Measurements from ENCODE around the gene CCDC183.

Gene CCDC183

DNA sequence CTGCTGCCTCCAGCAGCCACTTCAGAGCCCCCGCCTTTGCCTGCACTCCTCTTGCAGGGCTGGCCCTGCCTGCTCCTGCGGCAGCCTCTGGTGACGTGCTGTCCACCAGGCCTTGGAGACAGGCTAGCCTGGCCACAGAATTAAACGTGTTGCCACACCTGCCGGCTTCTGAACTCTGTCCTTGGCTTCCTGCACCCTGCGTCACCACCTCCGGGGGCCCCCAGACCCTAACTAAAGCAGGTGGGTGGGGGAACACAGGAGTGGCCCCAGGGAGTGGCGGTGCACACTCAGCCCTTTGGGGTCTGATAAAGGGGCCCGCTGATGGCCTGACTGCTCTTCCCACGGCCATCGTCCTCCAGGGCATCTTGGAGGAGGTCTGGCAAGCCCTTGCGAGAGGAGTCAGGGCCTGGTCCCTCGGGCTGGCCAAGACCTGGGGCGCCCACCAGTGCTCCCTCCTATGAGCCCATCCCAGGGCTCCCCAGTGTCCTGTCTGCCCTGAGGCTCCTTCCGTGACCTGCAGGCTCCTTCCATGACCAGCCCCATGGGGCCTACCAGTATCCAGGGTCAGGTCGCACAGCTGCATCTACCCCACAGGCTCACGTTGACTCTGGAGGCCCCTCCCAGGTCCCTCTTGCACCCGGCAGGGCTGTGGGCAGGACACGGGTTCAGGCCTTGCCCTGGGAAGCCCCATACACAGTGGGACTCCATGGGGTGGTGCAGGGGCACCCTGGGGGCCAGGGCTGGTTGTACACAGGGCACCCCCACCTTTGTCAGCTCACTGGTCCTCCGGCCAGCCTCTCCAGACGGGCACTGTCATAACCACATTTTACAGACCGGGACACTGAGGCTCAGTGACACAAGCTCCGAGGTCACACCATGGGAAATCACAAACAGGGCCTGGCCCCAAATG, 55.0 kb downstream of the CCDC183 start:
- DNase-seq = peak in 1 of 5 donors; percentile 12

DNA sequence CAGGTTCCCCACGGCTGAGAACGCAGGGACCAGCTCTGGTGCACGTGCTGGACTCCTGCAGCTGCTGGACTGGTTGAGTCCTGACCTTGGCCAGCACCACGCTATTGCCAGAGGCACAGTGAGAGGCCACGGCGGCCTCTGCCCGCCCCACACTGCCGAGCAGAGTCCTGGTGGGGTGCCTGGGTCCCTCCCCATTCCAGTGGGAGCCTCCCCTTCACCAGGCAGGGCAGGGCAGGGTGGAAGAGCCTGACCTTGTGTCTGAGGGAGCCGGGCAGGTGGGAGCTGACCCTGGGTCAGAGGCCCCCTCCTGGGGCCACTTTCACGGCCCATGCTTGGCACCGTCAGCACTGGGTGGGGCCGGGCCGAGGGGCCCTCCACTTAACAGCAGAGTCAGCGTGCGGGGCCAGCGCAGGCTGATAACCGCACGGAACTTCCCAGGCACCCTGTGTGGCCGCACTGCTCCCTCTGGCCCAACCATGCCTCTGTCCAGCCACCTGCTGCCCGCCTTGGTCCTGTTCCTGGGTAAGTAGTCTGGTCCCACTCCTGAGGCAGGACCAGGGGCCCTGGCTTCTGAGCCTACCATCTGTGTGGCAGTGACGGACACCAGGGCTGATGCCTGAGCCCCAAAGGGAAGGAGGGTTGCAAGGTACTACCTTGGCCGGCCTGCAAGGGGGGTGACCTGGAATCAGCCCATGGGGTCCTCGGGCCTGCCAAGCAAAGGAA, 56.0 kb downstream of the CCDC183 start, which contains the start of gene MAMDC4:
Gene MAMDC4, plus strand, starts transcription at position 406 of the 723 bp plus-strand sequence. Its CDS starts 71 bp downstream, at position 477.
- DNase-seq = peak in 1 of 5 donors; percentile 6

GRCh38 chr9:136852664-136853595, 56.8 kb downstream of the CCDC183 start:
- DNase-seq = peak in 2 of 5 donors; percentile 4 to 13

DNA sequence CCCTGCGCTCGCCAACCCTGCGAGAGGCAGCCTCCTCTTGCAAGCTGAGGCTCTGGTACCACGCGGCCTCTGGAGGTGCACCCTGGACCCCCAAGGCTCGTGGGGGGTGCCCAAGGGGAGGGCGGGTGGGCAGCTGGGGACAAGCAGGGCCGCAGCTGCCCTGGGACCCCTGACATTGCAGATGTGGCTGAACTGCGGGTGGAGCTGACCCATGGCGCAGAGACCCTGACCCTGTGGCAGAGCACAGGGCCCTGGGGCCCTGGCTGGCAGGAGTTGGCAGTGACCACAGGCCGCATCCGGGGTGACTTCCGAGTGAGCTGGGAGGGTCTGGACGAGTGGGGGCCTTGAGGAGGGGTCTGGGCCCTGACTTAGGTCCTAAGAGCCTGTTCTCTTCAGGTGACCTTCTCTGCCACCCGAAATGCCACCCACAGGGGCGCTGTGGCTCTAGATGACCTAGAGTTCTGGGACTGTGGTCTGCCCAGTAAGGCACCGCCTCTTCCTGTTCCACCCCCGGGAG, 57.5 kb downstream of the CCDC183 start:
- DNase-seq = peak in 2 of 5 donors; percentile 5 to 13

DNA sequence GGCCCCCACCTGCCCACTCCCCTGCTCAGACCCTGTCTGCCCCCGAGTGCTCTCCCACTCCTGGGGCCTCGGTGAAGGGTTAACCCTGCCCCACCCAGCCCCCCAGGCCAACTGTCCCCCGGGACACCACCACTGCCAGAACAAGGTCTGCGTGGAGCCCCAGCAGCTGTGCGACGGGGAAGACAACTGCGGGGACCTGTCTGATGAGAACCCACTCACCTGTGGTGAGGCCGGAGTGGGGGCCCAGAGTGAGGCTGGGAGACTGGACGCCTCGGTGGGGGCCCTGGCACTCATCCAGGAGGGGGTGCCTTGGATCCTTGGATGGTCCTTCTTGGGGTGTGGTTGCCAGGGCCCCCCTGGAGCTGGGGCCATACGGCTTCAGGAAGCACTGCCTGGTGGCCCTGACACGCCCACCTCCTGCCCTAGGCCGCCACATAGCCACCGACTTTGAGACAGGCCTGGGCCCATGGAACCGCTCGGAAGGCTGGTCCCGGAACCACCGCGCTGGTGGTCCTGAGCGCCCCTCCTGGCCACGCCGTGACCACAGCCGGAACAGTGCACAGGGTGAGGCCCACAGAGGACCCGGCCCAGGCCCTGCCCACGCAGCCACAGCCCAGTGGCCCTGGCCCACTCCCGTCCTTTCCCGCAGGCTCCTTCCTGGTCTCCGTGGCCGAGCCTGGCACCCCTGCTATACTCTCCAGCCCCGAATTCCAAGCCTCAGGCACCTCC, 58.1 kb downstream of the CCDC183 start:
- peak in 1 of 5 donors; percentile 10 for DNase-seq

- peak in 1 of 5 donors; percentile 16 for DNase-seq
Measured at GRCh38 chr9:136854842-136855460, 58.8 kb downstream of the CCDC183 start.

DNA sequence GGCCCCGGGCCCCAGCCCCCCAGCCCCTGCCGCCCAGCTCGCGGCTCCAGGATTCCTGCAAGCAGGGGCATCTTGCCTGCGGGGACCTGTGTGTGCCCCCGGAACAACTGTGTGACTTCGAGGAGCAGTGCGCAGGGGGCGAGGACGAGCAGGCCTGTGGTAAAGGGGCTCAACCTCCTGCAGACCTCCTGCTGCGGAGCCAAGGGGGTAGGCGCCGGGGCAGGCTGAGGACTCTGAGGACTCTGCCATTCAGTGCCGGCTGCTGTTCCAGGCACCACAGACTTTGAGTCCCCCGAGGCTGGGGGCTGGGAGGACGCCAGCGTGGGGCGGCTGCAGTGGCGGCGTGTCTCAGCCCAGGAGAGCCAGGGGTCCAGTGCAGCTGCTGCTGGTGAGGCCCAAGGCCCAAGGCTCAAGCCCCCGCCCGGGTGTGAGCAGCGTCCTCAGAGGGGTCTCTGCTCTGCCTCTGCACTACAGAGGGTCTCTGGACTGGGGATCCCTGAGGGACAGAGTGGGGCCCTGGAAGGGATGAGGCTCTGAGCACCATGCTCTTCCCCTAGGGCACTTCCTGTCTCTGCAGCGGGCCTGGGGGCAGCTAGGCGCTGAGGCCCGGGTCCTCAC, 59.4 kb downstream of the CCDC183 start:
- no peak for DNase-seq

DNA sequence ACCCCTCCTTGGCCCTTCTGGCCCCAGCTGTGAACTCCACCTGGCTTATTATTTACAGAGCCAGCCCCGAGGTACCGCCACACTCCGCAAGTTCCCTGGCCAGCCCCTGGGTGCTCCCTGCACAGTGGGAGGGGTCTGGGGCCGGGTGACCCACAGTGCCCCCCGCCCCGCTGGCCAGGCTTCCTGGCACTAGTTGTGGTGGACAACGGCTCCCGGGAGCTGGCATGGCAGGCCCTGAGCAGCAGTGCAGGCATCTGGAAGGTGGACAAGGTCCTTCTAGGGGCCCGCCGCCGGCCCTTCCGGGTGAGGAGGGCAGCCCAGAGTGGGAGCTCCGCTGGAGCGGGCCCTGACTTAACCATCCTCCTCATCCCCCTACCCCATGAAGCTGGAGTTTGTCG, 59.9 kb downstream of the CCDC183 start:
- DNase-seq = no peak

DNA sequence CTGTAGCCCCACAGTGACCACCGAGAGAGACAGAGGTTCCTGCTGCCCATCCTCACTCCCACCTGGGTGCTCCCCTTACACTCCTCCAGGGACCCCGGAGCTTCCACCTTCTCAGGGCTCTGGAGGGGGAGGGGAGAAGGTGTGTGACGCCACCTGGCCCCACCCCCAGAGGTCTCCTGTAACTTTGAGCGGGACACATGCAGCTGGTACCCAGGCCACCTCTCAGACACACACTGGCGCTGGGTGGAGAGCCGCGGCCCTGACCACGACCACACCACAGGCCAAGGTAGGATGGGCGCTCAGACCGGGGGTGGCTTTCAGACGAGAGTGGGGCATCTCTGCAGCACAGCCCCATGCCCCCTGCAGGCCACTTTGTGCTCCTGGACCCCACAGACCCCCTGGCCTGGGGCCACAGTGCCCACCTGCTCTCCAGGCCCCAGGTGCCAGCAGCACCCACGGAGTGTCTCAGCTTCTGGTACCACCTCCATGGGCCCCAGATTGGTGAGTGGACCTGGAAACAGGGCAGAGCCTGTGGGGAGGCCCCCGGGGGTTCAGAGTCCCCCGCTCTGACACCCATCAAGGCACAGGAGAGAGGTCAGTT, 60.5 kb downstream of the CCDC183 start:
- peak in 1 of 5 donors; percentile 11 for DNase-seq

GRCh38 chr9:136857166-136857565, 61.0 kb downstream of the CCDC183 start:
- no peak for DNase-seq

Data from T-helper 1 cell (primary cell).